Measurements from ENCODE around the gene ARID1B.

DNA sequence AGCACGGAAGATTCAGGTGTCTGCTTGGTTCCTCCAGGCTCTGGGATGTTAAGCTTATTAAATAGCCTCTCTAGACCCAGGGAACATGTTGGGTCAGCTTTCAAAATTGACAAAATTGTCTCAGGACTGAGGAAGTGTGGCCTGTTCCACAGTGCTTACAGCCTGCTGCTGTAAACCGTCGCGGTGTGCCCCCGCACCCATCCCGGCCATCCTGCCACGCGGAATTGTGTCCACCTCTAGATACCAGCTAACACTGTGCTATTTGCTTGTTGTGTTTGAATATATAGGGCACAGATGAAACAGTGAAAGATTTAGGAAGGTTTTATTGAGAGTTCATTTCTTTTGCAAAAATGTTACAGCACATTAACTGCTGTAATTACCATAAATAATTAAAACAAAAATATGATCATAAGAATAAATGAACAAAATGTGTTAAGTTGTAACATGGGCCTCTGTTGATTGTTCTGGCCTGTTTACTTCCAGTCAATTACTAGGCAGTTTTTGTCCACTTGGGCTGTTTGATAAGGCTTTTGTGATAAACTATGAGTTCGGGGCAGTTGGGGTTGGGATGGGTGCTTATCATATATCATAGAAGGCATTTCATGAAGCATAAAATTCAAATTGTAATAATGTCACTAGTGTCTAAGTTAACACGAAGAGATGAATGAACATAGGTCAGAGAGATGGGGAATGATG is 77.4 kb downstream of the ARID1B start:
- TF ChIP-seq, protein P1, sequence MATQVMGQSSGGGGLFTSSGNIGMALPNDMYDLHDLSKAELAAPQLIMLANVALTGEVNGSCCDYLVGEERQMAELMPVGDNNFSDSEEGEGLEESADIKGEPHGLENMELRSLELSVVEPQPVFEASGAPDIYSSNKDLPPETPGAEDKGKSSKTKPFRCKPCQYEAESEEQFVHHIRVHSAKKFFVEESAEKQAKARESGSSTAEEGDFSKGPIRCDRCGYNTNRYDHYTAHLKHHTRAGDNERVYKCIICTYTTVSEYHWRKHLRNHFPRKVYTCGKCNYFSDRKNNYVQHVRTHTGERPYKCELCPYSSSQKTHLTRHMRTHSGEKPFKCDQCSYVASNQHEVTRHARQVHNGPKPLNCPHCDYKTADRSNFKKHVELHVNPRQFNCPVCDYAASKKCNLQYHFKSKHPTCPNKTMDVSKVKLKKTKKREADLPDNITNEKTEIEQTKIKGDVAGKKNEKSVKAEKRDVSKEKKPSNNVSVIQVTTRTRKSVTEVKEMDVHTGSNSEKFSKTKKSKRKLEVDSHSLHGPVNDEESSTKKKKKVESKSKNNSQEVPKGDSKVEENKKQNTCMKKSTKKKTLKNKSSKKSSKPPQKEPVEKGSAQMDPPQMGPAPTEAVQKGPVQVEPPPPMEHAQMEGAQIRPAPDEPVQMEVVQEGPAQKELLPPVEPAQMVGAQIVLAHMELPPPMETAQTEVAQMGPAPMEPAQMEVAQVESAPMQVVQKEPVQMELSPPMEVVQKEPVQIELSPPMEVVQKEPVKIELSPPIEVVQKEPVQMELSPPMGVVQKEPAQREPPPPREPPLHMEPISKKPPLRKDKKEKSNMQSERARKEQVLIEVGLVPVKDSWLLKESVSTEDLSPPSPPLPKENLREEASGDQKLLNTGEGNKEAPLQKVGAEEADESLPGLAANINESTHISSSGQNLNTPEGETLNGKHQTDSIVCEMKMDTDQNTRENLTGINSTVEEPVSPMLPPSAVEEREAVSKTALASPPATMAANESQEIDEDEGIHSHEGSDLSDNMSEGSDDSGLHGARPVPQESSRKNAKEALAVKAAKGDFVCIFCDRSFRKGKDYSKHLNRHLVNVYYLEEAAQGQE (IDR thresholded peaks at IDR 0.05; ENCODE audit: insufficient read depth in 1 of 2, low read depth in 2 of 2, low read length in 2 of 2) = no peak
- TF ChIP-seq POLR2AphosphoS5 (IDR thresholded peaks at IDR 0.05; ENCODE audit: low read depth, low read length) = no peak
- no peak for TF ChIP-seq TAF1 (IDR thresholded peaks at IDR 0.05; ENCODE audit: borderline replicate concordance, insufficient read depth, low read length)
- TF ChIP-seq SIN3A (IDR thresholded peaks at IDR 0.05; ENCODE audit: borderline replicate concordance, insufficient read depth, low read length) = no peak
